ENCODE results near the gene APOL2. TPM values are rescaled to one million over a fixed set of nuclear protein-coding genes. Genes with fewer than 3 reads are reported as not detected.

APOL2 gene
- total RNA-seq, 1 donor from 2014 or later = 19.3 TPM

- no peak overlapping the region for H3K4me3 Mint-ChIP-seq (ENCODE audit: low read depth)
- no peak overlapping the region for H3K27ac Mint-ChIP-seq
- DNase-seq (ENCODE audit: low spot score, unreplicated experiment) = no peak
- H3K27me3 Mint-ChIP-seq = no peaks in the 10 kb centered on the region
- TF ChIP-seq CTCF (IDR thresholded peaks at IDR 0.05; ENCODE audit: unreplicated experiment) = no peak
- no peaks in the 10 kb centered on the region for H3K9me3 Mint-ChIP-seq (ENCODE audit: low read depth)
- no peaks in the 10 kb centered on the region for H3K4me1 Mint-ChIP-seq (ENCODE audit: low read depth)
- peaks cover 33% of the 10 kb centered on the region for H3K36me3 Mint-ChIP-seq (ENCODE audit: insufficient read depth)
Observed at GRCh38 chr22:36285545-36285944, 46.2 kb upstream of the APOL2 start.

GRCh38 chr22:36285017-36285416, 45.7 kb upstream of the APOL2 start:
- no peaks in the 10 kb centered on the region for H3K4me1 Mint-ChIP-seq (ENCODE audit: low read depth)
- no peak overlapping the region for H3K27ac Mint-ChIP-seq
- no peak for TF ChIP-seq CTCF (IDR thresholded peaks at IDR 0.05; ENCODE audit: unreplicated experiment)
- H3K36me3 Mint-ChIP-seq (ENCODE audit: insufficient read depth) = peaks cover 35% of the 10 kb centered on the region
- H3K27me3 Mint-ChIP-seq = no peaks in the 10 kb centered on the region
- H3K9me3 Mint-ChIP-seq (ENCODE audit: low read depth) = no peaks in the 10 kb centered on the region
- no peak overlapping the region for H3K4me3 Mint-ChIP-seq (ENCODE audit: low read depth)
- no peak for DNase-seq (ENCODE audit: low spot score, unreplicated experiment)

- Mint-ChIP-seq H3K27ac (no peak overlapping the region), H3K36me3 (ENCODE audit: insufficient read depth) (peaks cover 31% of the 10 kb centered on the region), H3K4me1 (ENCODE audit: low read depth) (no peaks in the 10 kb centered on the region), H3K27me3 (no peaks in the 10 kb centered on the region), H3K4me3 (ENCODE audit: low read depth) (no peak overlapping the region), H3K9me3 (ENCODE audit: low read depth) (no peaks in the 10 kb centered on the region)
- no peak for DNase-seq (ENCODE audit: low spot score, unreplicated experiment)
- no peak for TF ChIP-seq CTCF (IDR thresholded peaks at IDR 0.05; ENCODE audit: unreplicated experiment)
Observed at GRCh38 chr22:36284171-36284571, 44.8 kb upstream of the APOL2 start.

GRCh38 chr22:36282328-36282831, 43.1 kb upstream of the APOL2 start:
- peaks cover 23% of the 10 kb centered on the region for H3K36me3 Mint-ChIP-seq (ENCODE audit: insufficient read depth)
- no peaks in the 10 kb centered on the region for H3K27me3 Mint-ChIP-seq
- no peak overlapping the region for H3K27ac Mint-ChIP-seq
- no peak overlapping the region for H3K4me3 Mint-ChIP-seq (ENCODE audit: low read depth)
- H3K9me3 Mint-ChIP-seq (ENCODE audit: low read depth) = no peaks in the 10 kb centered on the region
- no peaks in the 10 kb centered on the region for H3K4me1 Mint-ChIP-seq (ENCODE audit: low read depth)
- TF ChIP-seq CTCF (IDR thresholded peaks at IDR 0.05; ENCODE audit: unreplicated experiment) = no peak
- no peak for DNase-seq (ENCODE audit: low spot score, unreplicated experiment)

- Mint-ChIP-seq H3K4me3 (ENCODE audit: low read depth) (no peak overlapping the region), H3K9me3 (ENCODE audit: low read depth) (no peaks in the 10 kb centered on the region), H3K36me3 (ENCODE audit: insufficient read depth) (peaks cover 20% of the 10 kb centered on the region), H3K27me3 (no peaks in the 10 kb centered on the region), H3K27ac (no peak overlapping the region), H3K4me1 (ENCODE audit: low read depth) (no peaks in the 10 kb centered on the region)
- no peak for DNase-seq (ENCODE audit: low spot score, unreplicated experiment)
- TF ChIP-seq CTCF (IDR thresholded peaks at IDR 0.05; ENCODE audit: unreplicated experiment) = no peak
Observed at GRCh38 chr22:36281781-36282327, 42.5 kb upstream of the APOL2 start.

Data from progenitor cell of endocrine pancreas (in vitro differentiated cells).